ENCODE results near the gene MN1.

GRCh38 chr22:27723158-27723557 lies 78.4 kb downstream of the MN1 start:
- TF ChIP-seq POLR2A (IDR thresholded peaks at IDR 0.05; ENCODE audit: extremely low read depth, insufficient read length) (no peak), CTCF (IDR thresholded peaks at IDR 0.05; ENCODE audit: low read depth, low read length) (no peak)

All from NB4 (cell line).